Endodermal cell (in vitro differentiated cells): ENCODE data around the gene ZFYVE28. TPM values are rescaled to one million over a fixed set of nuclear protein-coding genes. Genes with fewer than 3 reads are reported as not detected.

ENCODE experiments used
- DNase-seq: peaks from one replicate; pipeline ENCODE4 v3.0.0-alpha.2; 2017
- H3K27ac ChIP-seq: 2 replicates; pipeline ENCODE4 v1.5.1; 2013; ENCODE audit warnings: mild to moderate bottlenecking, low read depth, low read length, moderate library complexity
- H3K27me3 ChIP-seq: 2 replicates; pipeline ENCODE4 v1.6.1; 2013; ENCODE audit warnings: mild to moderate bottlenecking, low read length, moderate library complexity; ENCODE audit not compliant: insufficient read depth, control insufficient read depth, poor library complexity, severe bottlenecking
- H3K36me3 ChIP-seq: 2 replicates; pipeline ENCODE4 v1.7.0; 2013; ENCODE audit warnings: mild to moderate bottlenecking, low read length, moderate library complexity; ENCODE audit not compliant: control insufficient read depth, insufficient read depth
- H3K4me1 ChIP-seq: one replicate; pipeline ENCODE4 v1.7.0; 2013; ENCODE audit warnings: low read length; ENCODE audit not compliant: control insufficient read depth, insufficient read depth
- H3K4me3 ChIP-seq: 2 replicates; pipeline ENCODE4 v1.5.1; 2013; ENCODE audit warnings: mild to moderate bottlenecking, low read length, moderate library complexity
- H3K9ac ChIP-seq: 2 replicates; pipeline ENCODE4 v1.6.1; 2013; ENCODE audit warnings: mild to moderate bottlenecking, low read length, moderate library complexity; ENCODE audit not compliant: poor library complexity, severe bottlenecking; ENCODE audit errors: extremely low read depth
- H3K9me3 ChIP-seq: 2 replicates; pipeline ENCODE4 v1.6.1; 2013; ENCODE audit warnings: mild to moderate bottlenecking, low read length, moderate library complexity; ENCODE audit not compliant: control insufficient read depth
- H3K27ac Mint-ChIP-seq: 2 replicates; pipeline ENCODE4 v1.8.0; 2020; ENCODE audit warnings: mixed read lengths
- H3K27me3 Mint-ChIP-seq: 2 replicates; pipeline ENCODE4 v1.8.0; 2021; ENCODE audit warnings: mild to moderate bottlenecking, mixed read lengths; ENCODE audit not compliant: insufficient read depth
- H3K36me3 Mint-ChIP-seq: 2 replicates; pipeline ENCODE4 v1.8.0; 2020; ENCODE audit warnings: low read depth, mixed read lengths
- H3K4me1 Mint-ChIP-seq: 2 replicates; pipeline ENCODE4 v1.8.0; 2020; ENCODE audit warnings: mixed read lengths
- H3K4me3 Mint-ChIP-seq: 2 replicates; pipeline ENCODE4 v1.8.0; 2020; ENCODE audit warnings: mild to moderate bottlenecking, moderate library complexity, mixed read lengths
- H3K9me3 Mint-ChIP-seq: 2 replicates; pipeline ENCODE4 v1.8.0; 2020; ENCODE audit warnings: mild to moderate bottlenecking, mixed read lengths
- whole genome bisulfite sequencing, 2 experiments: methylation state at CpG; one replicate each; pipeline versions ENCODE4 v1.1.5 to v1.1.7; 2013; ENCODE audit warnings: missing lambda C conversion rate in 2 of 2, mixed read lengths in 1 of 2; ENCODE audit not compliant: insufficient coverage in 1 of 2, insufficient read length in 1 of 2; 5-methylcytosine and 5-hydroxymethylcytosine counted together
- total RNA-seq, 2 donors: library from RNA; stranded (reverse); fragmentation: NEBNext Ultra II Directional in 1 of 2; extraction: Animal tissue kit (Norgen Biotek cat#: 25700) in 1 of 2; gene quantifications; 2 replicates in 1 of 2; 3 replicates in 1 of 2; pipeline ENCODE4 v1.2.1, GENCODE V29; 2021
- TF ChIP-seq, protein P1 (sequence below): fragments of 200-600 bp; sonication (generic); conservative IDR thresholded peaks from 2 replicates; pipeline ENCODE4 v1.5.0; 2021; ENCODE audit warnings: antibody characterized with exemption, mild to moderate bottlenecking

ZFYVE28 gene
- total RNA-seq, 2 donors from 2014 or later: 0.73 to 1.6 TPM

DNA sequence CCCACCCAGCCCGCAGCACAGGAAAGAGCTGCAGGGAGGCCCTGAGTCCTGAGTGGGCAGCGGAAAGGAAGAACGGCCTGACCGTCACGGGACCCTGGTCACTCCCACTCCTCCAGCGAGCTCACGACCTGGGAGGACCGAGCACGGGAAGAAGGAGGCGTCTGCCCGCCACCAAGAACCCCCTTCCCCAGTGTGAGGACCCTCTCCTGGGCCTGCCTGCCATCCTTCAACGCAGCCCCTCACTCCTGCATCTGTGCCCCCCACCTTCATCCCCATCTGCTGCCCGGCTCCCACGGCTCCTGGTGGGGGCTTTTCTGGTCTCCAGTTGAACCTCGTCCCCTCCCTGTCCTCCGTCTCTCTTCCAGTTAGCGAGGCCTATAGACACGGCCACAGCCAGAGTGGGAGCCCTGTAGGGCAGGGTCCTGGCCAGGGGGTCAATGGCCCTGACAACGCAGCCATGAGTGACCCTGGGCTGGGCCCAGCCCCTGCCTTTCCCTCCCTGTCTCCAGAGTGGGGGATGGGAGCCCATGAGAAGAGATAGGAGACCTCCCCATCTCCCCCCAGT lies 115.2 kb downstream of the ZFYVE28 start:
- WGBS, 2 experiments: 90 to 98% methylated on average over 8 to 19 of the region's 19 CpGs
- Histone ChIP-seq H3K27ac (no peak overlapping the region), H3K36me3 (no peaks in the 10 kb centered on the region), H3K4me1 (no peaks in the 10 kb centered on the region), H3K27me3 (no peaks in the 10 kb centered on the region), H3K9ac (no peak overlapping the region), H3K9me3 (peaks cover 16% of the 10 kb centered on the region), H3K4me3 (no peak overlapping the region)
- H3K36me3 Mint-ChIP-seq: no peaks in the 10 kb centered on the region
- H3K4me1 Mint-ChIP-seq: no peaks in the 10 kb centered on the region
- TF ChIP-seq, protein P1, sequence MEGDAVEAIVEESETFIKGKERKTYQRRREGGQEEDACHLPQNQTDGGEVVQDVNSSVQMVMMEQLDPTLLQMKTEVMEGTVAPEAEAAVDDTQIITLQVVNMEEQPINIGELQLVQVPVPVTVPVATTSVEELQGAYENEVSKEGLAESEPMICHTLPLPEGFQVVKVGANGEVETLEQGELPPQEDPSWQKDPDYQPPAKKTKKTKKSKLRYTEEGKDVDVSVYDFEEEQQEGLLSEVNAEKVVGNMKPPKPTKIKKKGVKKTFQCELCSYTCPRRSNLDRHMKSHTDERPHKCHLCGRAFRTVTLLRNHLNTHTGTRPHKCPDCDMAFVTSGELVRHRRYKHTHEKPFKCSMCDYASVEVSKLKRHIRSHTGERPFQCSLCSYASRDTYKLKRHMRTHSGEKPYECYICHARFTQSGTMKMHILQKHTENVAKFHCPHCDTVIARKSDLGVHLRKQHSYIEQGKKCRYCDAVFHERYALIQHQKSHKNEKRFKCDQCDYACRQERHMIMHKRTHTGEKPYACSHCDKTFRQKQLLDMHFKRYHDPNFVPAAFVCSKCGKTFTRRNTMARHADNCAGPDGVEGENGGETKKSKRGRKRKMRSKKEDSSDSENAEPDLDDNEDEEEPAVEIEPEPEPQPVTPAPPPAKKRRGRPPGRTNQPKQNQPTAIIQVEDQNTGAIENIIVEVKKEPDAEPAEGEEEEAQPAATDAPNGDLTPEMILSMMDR: no peak
- no peak overlapping the region for H3K27ac Mint-ChIP-seq
- H3K27me3 Mint-ChIP-seq: peaks cover 2% of the 10 kb centered on the region
- DNase-seq: no peak
- H3K4me3 Mint-ChIP-seq: no peak overlapping the region
- peaks cover 24% of the 10 kb centered on the region for H3K9me3 Mint-ChIP-seq

DNA sequence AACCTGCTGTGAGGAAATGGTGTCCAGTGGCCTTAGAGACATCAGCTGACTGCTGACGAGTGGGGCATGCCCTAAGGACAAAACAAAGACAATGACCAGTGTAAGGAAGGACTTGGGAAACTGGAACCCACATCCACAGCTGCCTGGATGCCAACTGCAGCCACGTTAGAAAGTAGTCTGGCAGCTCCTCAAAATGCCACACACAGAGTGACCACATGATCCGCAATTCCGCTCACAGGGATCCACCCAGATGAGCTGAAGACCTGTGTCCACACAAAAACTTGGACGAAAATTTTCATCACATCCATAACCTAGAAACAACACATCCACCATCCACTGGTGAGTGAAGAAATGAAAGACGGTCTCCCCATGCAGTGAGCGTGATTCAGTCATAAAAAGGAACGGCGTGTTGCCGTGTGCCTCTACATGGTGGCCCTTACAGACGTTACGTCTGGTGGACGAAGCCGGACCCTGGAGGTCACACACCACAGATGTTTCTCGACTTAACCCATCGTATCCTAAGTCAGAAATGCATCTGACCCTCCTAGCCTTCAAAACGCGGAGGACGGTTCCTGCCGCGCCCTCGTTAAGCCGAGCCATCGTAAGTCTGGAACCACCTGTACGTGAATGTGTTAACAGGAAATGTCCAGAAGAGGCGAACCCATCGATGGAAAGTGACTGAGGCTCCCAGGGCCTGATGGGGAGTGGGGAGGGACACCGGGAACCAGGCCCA lies 115.9 kb downstream of the ZFYVE28 start:
- Mint-ChIP-seq H3K4me3 (no peak overlapping the region), H3K36me3 (no peaks in the 10 kb centered on the region), H3K27me3 (peaks cover 2% of the 10 kb centered on the region), H3K9me3 (peaks cover 18% of the 10 kb centered on the region), H3K27ac (no peak overlapping the region), H3K4me1 (no peaks in the 10 kb centered on the region)
- Histone ChIP-seq H3K27me3 (no peaks in the 10 kb centered on the region), H3K36me3 (no peaks in the 10 kb centered on the region), H3K4me1 (no peaks in the 10 kb centered on the region), H3K9me3 (peaks cover 10% of the 10 kb centered on the region), H3K9ac (no peak overlapping the region), H3K4me3 (no peak overlapping the region), H3K27ac (no peak overlapping the region)
- DNase-seq: peak; percentile 39
- WGBS, 2 experiments: 93 to 97% methylated on average over 25 to 28 of the region's 28 CpGs
- TF ChIP-seq, protein P1: no peak

DNA sequence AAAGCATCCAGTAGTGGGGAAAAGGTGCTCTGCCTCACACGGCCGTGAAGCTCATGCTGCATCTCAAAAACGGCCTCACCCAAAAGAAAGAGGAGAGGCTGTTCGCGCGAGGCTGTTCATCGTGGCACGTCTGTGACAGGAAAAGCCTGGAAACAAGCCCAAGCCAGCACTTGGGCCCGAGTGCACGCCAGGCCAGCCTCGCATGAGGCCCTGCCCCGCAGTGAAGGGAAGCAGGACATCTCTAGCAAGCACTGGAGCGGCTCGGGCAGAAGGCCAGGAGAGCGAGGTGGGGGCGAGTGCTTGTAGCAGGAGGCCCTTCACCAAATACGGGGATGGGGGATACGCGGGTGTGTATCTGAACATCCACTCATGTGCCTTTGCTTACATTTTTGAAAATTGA lies 116.6 kb downstream of the ZFYVE28 start:
- Mint-ChIP-seq H3K36me3 (no peaks in the 10 kb centered on the region), H3K4me1 (no peaks in the 10 kb centered on the region), H3K4me3 (no peak overlapping the region), H3K27ac (no peak overlapping the region), H3K27me3 (peaks cover 2% of the 10 kb centered on the region), H3K9me3 (peaks cover 14% of the 10 kb centered on the region)
- no peak overlapping the region for H3K27ac ChIP-seq
- H3K9ac ChIP-seq: no peak overlapping the region
- H3K36me3 ChIP-seq: no peaks in the 10 kb centered on the region
- H3K4me1 ChIP-seq: no peaks in the 10 kb centered on the region
- TF ChIP-seq, protein P1: no peak
- DNase-seq: no peak
- peaks cover 4% of the 10 kb centered on the region for H3K9me3 ChIP-seq
- H3K4me3 ChIP-seq: no peak overlapping the region
- WGBS, 2 experiments: 90 to 94% methylated on average over 19 of the region's 19 CpGs
- no peaks in the 10 kb centered on the region for H3K27me3 ChIP-seq
